Measurements from ENCODE around the gene NFYA.

NFYA gene

GRCh38 chr6:41055149-41055548, 17.6 kb upstream of the NFYA start:
- H3K9me3 Mint-ChIP-seq (ENCODE audit: low read depth) = no peaks in the 10 kb centered on the region
- no peak overlapping the region for H3K4me3 Mint-ChIP-seq
- H3K27me3 Mint-ChIP-seq = no peaks in the 10 kb centered on the region
- H3K4me1 Mint-ChIP-seq (ENCODE audit: low read depth) = peaks cover 16% of the 10 kb centered on the region
- H3K36me3 Mint-ChIP-seq = peaks cover 16% of the 10 kb centered on the region
- no peak overlapping the region for H3K27ac Mint-ChIP-seq

DNA sequence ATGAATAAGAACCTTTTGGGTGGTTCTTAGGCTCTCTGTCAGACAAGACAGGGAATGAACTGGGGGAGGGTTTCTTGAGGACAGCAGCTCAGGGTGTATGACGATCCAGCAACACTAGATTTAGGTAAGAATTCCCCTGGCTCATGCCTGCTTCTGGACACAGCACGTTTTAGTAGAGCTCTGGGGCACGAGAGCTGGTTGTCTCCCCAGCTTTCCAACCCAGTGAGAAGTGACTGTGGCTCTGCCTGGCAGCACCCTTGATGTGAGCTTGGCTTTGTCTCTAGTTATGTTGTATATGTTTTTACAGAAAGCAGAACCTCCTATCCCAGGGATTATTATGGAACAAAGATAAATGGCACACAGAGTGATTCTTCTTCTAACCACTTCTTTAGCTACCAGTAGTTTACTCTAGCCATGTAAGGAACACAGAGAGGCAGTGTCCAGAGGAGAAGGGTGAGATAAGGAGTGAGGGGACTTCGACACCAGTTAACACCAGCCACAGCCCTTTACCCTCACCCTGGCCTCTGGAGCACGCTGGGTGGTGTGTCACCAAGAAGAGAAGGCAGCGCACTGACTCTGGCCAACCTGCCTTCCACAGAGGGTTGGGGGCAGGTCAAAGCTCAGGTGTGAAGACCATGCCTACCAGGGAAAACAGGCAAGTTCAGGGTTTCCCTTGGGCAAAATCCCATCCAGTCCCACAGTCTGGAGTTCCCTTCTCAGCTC, 15.8 kb upstream of the NFYA start:
- Mint-ChIP-seq H3K4me1 (ENCODE audit: low read depth) (peaks cover 9% of the 10 kb centered on the region), H3K27me3 (no peaks in the 10 kb centered on the region), H3K36me3 (peaks cover 10% of the 10 kb centered on the region), H3K9me3 (ENCODE audit: low read depth) (no peaks in the 10 kb centered on the region), H3K4me3 (no peak overlapping the region), H3K27ac (no peak overlapping the region)

DNA sequence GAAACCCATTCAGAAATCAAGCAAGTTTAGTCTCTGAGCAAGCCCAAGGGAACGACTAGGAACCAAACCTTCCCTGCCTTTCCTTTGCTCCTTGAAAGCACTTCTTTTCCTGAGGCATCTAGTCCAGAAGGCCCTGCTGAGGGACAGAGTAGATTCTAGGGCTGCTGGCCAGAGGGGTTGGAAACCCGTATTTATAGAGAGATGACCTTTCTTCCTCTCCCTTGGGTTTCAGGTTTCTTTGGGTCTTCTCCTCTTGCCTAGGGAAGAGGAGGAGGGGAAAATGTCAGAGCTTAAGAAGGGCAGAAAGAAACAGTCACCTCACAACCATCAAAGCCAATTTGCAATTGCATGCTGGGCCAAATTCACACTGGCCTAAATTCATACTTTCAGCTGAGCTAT, 14.0 kb upstream of the NFYA start:
- Mint-ChIP-seq H3K4me1 (ENCODE audit: low read depth) (peaks cover 3% of the 10 kb centered on the region), H3K27ac (no peak overlapping the region), H3K36me3 (peaks cover 10% of the 10 kb centered on the region), H3K27me3 (no peaks in the 10 kb centered on the region), H3K9me3 (ENCODE audit: low read depth) (no peaks in the 10 kb centered on the region), H3K4me3 (no peak overlapping the region)

DNA sequence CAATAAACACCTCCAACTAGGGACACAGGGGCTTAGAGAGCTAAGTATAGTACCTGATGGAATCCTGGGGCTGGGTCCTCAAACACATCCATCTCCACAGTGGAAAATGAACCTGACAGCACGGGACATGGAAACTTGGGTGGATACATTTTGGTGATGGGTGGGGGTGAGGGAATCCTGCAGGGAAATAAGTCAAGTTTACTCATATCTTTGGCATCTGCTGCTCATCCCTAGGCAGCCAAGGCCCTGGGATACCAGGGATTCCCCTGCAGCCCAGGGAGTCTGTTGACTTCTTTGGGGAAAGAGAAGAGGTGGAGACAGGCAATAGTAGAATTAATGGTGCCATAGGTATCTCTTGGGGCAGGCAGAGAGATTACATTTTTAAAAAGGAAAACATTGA, 13.2 kb upstream of the NFYA start:
- no peaks in the 10 kb centered on the region for H3K27me3 Mint-ChIP-seq
- no peaks in the 10 kb centered on the region for H3K9me3 Mint-ChIP-seq (ENCODE audit: low read depth)
- peaks cover 12% of the 10 kb centered on the region for H3K36me3 Mint-ChIP-seq
- no peak overlapping the region for H3K4me3 Mint-ChIP-seq
- no peak overlapping the region for H3K27ac Mint-ChIP-seq
- H3K4me1 Mint-ChIP-seq (ENCODE audit: low read depth) = peaks cover 4% of the 10 kb centered on the region

DNA sequence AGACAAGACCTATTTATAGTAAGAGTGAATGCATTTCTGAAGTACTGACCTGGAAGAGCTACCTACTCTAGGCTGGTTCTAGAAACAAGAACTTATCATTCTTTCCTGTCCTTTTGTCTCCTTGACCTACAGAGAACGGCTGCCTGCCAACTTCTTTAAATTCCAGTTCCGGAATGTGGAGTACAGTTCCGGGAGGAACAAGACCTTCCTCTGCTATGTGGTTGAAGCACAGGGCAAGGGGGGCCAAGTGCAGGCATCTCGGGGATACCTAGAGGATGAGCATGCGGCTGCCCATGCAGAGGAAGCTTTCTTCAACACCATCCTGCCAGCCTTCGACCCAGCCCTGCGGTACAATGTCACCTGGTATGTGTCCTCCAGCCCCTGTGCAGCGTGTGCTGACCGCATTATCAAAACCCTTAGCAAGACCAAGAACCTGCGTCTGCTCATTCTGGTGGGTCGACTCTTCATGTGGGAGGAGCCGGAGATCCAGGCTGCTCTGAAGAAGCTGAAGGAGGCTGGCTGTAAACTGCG, 11.5 kb upstream of the NFYA start:
- H3K9me3 Mint-ChIP-seq (ENCODE audit: low read depth) = no peaks in the 10 kb centered on the region
- no peaks in the 10 kb centered on the region for H3K27me3 Mint-ChIP-seq
- peaks cover 9% of the 10 kb centered on the region for H3K36me3 Mint-ChIP-seq
- H3K4me3 Mint-ChIP-seq = no peak overlapping the region
- peaks cover 10% of the 10 kb centered on the region for H3K4me1 Mint-ChIP-seq (ENCODE audit: low read depth)
- no peak overlapping the region for H3K27ac Mint-ChIP-seq

DNA sequence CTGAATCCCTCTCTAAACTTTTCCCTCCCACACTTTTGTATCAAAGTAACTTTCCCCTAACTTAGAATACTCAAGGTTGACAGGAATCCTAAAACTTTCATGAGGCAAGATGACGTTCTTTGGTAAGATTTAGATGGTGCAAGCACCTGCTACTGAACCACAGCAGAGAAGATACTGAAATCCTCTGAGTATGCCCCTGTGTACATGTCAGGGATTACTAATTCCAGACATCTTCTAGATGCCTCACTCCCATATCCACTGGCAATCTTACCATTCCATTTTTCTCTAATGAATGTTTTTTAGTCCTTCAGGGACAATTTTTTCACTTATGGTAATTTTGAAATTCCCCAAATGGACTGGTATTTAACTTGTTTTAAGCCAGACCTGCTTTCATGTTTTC, 10.7 kb upstream of the NFYA start:
- Mint-ChIP-seq H3K4me1 (ENCODE audit: low read depth) (peaks cover 15% of the 10 kb centered on the region), H3K9me3 (ENCODE audit: low read depth) (no peaks in the 10 kb centered on the region), H3K4me3 (no peak overlapping the region), H3K27me3 (no peaks in the 10 kb centered on the region), H3K27ac (no peak overlapping the region), H3K36me3 (peaks cover 12% of the 10 kb centered on the region)

DNA sequence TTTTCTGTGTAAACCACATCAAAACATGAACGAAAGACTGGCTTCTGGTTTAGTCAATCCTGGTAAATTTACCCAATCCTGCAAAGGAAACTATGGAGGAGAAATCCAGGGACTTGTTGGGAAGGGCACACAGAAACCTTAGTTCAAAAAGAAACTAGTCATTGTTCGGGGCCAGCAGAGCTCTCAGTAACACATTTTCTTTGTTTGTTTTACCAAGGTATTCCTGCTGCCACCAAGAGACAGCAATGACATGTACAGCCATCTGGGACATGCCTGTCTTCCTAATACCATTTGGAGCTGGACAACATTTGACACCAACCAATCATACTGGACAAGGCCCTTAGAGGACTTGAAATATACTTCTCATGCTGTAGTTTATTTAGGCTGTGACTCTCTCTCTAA, 8.9 kb upstream of the NFYA start:
- H3K4me1 Mint-ChIP-seq (ENCODE audit: low read depth) = peaks cover 16% of the 10 kb centered on the region
- H3K27ac Mint-ChIP-seq = no peak overlapping the region
- H3K27me3 Mint-ChIP-seq = no peaks in the 10 kb centered on the region
- H3K9me3 Mint-ChIP-seq (ENCODE audit: low read depth) = no peaks in the 10 kb centered on the region
- H3K36me3 Mint-ChIP-seq = peaks cover 14% of the 10 kb centered on the region
- H3K4me3 Mint-ChIP-seq = no peak overlapping the region

DNA sequence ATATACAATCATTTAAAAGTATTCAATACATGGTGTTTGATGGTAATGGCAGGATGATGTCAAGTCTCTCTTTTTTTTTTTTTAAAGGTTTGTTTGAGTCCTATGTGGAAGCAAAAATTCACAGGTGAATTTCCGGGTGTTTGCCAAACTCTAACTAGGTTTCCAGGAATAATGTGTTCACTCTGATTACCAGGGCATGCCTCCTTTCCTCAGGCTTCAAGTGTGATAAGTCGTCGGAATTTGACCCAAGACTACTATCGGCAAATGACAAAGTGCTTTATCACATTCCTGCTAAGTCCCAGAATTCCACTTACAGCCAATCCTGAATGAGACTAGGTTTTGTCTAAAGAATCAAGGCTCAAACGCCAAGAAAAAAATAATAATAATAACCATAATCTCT, 7.9 kb upstream of the NFYA start:
- Mint-ChIP-seq H3K4me1 (ENCODE audit: low read depth) (peaks cover 22% of the 10 kb centered on the region), H3K4me3 (no peak overlapping the region), H3K36me3 (peaks cover 14% of the 10 kb centered on the region)

DNA sequence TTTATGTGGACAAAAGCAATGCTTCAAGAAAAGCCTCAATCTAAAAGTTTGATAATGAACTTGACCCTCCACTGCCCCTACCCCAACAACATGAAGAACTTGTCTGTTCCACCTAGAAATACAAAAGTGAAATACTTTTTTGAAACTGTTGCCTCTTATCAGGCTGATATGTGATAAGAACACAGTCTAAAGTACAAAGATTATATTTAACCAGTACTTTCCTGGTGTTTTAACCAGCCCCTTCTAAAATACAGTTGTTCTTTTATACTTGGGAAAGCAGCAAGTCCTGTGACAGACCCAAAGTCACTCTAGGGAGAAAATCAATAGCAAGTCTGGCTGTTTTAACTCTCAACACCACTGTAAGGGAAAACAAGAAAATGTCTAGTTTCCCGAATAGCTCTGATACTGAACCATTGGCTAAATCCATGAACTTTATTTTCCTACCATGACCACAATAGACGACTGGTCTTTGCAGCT, 7.2 kb upstream of the NFYA start:
- Mint-ChIP-seq H3K27me3 (no peaks in the 10 kb centered on the region), H3K4me1 (ENCODE audit: low read depth) (peaks cover 27% of the 10 kb centered on the region), H3K9me3 (ENCODE audit: low read depth) (no peaks in the 10 kb centered on the region), H3K27ac (no peak overlapping the region), H3K4me3 (no peak overlapping the region), H3K36me3 (peaks cover 11% of the 10 kb centered on the region)

More for the DNA sequence above, 7.9 kb upstream of the NFYA start:
- Mint-ChIP-seq H3K27me3 (no peaks in the 10 kb centered on the region), H3K27ac (no peak overlapping the region), H3K9me3 (ENCODE audit: low read depth) (no peaks in the 10 kb centered on the region)

GRCh38 chr6:41066867-41067304, 5.9 kb upstream of the NFYA start:
- Mint-ChIP-seq H3K4me1 (ENCODE audit: low read depth) (peaks cover 36% of the 10 kb centered on the region), H3K36me3 (peaks cover 11% of the 10 kb centered on the region), H3K4me3 (no peak overlapping the region), H3K27ac (no peak overlapping the region), H3K9me3 (ENCODE audit: low read depth) (no peaks in the 10 kb centered on the region), H3K27me3 (no peaks in the 10 kb centered on the region)

GRCh38 chr6:41071501-41071922, 1.3 kb upstream of the NFYA start:
- H3K36me3 Mint-ChIP-seq = peaks cover 10% of the 10 kb centered on the region
- H3K27ac Mint-ChIP-seq = peak overlapping the region; percentile 96
- H3K27me3 Mint-ChIP-seq = no peaks in the 10 kb centered on the region
- H3K9me3 Mint-ChIP-seq (ENCODE audit: low read depth) = no peaks in the 10 kb centered on the region
- H3K4me1 Mint-ChIP-seq (ENCODE audit: low read depth) = peaks cover 50% of the 10 kb centered on the region
- peak overlapping the region; percentile 97 for H3K4me3 Mint-ChIP-seq

- no peaks in the 10 kb centered on the region for H3K27me3 Mint-ChIP-seq
- peaks cover 51% of the 10 kb centered on the region for H3K4me1 Mint-ChIP-seq (ENCODE audit: low read depth)
- no peaks in the 10 kb centered on the region for H3K9me3 Mint-ChIP-seq (ENCODE audit: low read depth)
- H3K36me3 Mint-ChIP-seq = peaks cover 7% of the 10 kb centered on the region
- H3K27ac Mint-ChIP-seq = peak within 1 kb of the TSS; percentile 96
- peak within 1 kb of the TSS; percentile 97 for H3K4me3 Mint-ChIP-seq
Measured at GRCh38 chr6:41071923-41072835, 595 bp upstream of the NFYA start, which contains the start of gene OARD1. TSS of gene OARD1 (minus strand) at chr6:41072356. CDS start at chr6:41071634, 722 bp downstream.

GRCh38 chr6:41073203-41073967, 611 bp downstream of the NFYA start:
- Mint-ChIP-seq H3K9me3 (ENCODE audit: low read depth) (no peaks in the 10 kb centered on the region), H3K27ac (peak overlapping the region; percentile 98), H3K27me3 (no peaks in the 10 kb centered on the region), H3K4me3 (peak overlapping the region; percentile 99), H3K4me1 (ENCODE audit: low read depth) (peaks cover 54% of the 10 kb centered on the region), H3K36me3 (peaks cover 5% of the 10 kb centered on the region)

GRCh38 chr6:41073968-41074691, 1.4 kb downstream of the NFYA start:
- H3K36me3 Mint-ChIP-seq = peaks cover 9% of the 10 kb centered on the region
- H3K27ac Mint-ChIP-seq = peak overlapping the region; percentile 98
- H3K4me1 Mint-ChIP-seq (ENCODE audit: low read depth) = peaks cover 60% of the 10 kb centered on the region
- peak overlapping the region; percentile 99 for H3K4me3 Mint-ChIP-seq
- H3K27me3 Mint-ChIP-seq = no peaks in the 10 kb centered on the region
- H3K9me3 Mint-ChIP-seq (ENCODE audit: low read depth) = no peaks in the 10 kb centered on the region

Data from activated naive CD8-positive, alpha-beta T cell (primary cell).